WERI-Rb-1 (cell line): ENCODE data around the gene MAPT.
A peak's percentile ranks its signal among the peaks of the same experiment; 100 is the strongest.

Experiments used
- DNase-seq: peaks from one replicate; pipeline ENCODE4 v3.0.0-alpha.2; 2020
- H3K27ac ChIP-seq: fragments of 250-450 bp; sonication (Bioruptor Pico); 2 replicates; pipeline ENCODE4 v1.5.1; 2020; ENCODE audit warnings: mild to moderate bottlenecking, moderate library complexity
- H3K27me3 ChIP-seq: fragments of 250-450 bp; sonication (Bioruptor Pico); 2 replicates; pipeline ENCODE4 v1.5.1; 2021; ENCODE audit warnings: mild to moderate bottlenecking, low read depth, moderate library complexity; ENCODE audit not compliant: insufficient read depth, severe bottlenecking
- H3K36me3 ChIP-seq: fragments of 250-450 bp; sonication (Bioruptor Pico); 2 replicates; pipeline ENCODE4 v1.5.1; 2020; ENCODE audit warnings: mild to moderate bottlenecking, moderate library complexity
- H3K4me3 ChIP-seq: 2 replicates; pipeline ENCODE4 v1.5.1; 2011; ENCODE audit warnings: low read depth, mild to moderate bottlenecking, control low read depth, low read length
- H3K9me3 ChIP-seq: fragments of 250-450 bp; sonication (Bioruptor Pico); 2 replicates; pipeline ENCODE4 v1.5.1; 2021; ENCODE audit warnings: mild to moderate bottlenecking, moderate library complexity; ENCODE audit not compliant: severe bottlenecking
- TF ChIP-seq, protein P1 (sequence below): IDR thresholded peaks from 2 replicates; pipeline ENCODE4 v1.5.1; 2011; ENCODE audit warnings: low read depth, mild to moderate bottlenecking, control low read depth, inconsistent platforms, low read length

The MAPT gene

DNA sequence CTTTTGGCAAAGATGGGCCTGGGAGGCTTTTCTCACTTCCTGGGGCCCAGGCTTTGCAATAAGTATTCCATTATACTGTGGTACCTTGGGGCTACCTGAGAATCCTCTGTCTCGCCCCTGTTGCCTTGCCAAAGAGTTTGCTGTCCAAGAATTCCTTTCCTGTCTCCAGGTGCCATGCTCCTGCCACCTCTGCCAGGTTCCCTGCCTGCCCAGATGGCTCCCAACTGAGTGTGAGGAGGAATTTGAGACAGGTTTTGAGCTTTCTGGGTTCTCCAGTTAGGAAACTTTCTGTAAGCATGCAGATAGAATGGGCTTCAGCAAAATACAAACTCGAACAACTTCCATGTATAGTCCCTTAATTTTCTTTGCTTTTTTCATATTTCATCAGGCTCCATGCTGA lies 5.8 kb downstream of the MAPT start:
- TF ChIP-seq, protein P1, sequence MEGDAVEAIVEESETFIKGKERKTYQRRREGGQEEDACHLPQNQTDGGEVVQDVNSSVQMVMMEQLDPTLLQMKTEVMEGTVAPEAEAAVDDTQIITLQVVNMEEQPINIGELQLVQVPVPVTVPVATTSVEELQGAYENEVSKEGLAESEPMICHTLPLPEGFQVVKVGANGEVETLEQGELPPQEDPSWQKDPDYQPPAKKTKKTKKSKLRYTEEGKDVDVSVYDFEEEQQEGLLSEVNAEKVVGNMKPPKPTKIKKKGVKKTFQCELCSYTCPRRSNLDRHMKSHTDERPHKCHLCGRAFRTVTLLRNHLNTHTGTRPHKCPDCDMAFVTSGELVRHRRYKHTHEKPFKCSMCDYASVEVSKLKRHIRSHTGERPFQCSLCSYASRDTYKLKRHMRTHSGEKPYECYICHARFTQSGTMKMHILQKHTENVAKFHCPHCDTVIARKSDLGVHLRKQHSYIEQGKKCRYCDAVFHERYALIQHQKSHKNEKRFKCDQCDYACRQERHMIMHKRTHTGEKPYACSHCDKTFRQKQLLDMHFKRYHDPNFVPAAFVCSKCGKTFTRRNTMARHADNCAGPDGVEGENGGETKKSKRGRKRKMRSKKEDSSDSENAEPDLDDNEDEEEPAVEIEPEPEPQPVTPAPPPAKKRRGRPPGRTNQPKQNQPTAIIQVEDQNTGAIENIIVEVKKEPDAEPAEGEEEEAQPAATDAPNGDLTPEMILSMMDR = no peak
- peaks cover 3% of the 10 kb centered on the region for H3K27me3 ChIP-seq

DNA sequence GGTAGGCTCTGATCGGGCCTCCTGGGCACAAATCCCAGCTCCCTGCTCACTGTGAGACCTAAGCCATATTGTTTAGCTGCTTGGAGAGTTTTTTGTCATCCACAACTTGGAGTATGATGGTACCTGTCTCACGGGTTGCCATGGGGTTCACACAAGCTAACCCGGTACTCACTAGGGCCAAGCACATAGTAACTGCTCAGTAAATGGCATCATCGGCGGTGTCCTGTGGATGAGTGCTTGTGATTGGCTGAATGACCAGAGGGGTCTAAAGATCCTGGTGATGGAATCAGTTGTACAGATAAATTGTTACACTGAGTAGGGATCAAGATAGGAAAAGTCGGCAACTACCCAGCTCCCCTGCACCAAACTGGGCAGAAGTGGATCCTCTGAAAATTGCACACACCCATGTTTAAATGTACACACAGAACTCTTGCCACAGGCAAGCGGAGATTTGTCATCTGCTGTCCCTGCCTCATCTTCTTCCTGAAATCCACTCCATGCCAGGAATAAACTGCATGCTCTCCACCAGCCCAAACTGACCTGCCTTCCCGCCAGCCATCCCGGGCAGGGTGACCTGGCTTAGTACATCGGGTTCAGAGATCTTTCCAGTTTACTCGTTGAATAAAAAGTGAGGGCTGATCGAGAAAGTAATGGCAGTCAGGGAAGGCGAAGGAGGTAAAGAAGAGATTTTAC lies 6.5 kb downstream of the MAPT start:
- Histone ChIP-seq H3K9me3 (no peaks in the 10 kb centered on the region), H3K27ac (no peak overlapping the region), H3K4me3 (no peak overlapping the region), H3K27me3 (peaks cover under 1% of the 10 kb centered on the region), H3K36me3 (no peaks in the 10 kb centered on the region)
- DNase-seq = no peak
- TF ChIP-seq, protein P1 = no peak

More for the DNA sequence above, 5.8 kb downstream of the MAPT start:
- Histone ChIP-seq H3K36me3 (no peaks in the 10 kb centered on the region), H3K27ac (no peak overlapping the region), H3K4me3 (no peak overlapping the region), H3K9me3 (no peaks in the 10 kb centered on the region)
- DNase-seq = no peak

- H3K9me3 ChIP-seq = no peaks in the 10 kb centered on the region
- no peak for DNase-seq
- H3K27me3 ChIP-seq = no peaks in the 10 kb centered on the region
- H3K36me3 ChIP-seq = no peaks in the 10 kb centered on the region
- no peak overlapping the region for H3K27ac ChIP-seq
- no peak overlapping the region for H3K4me3 ChIP-seq
- TF ChIP-seq, protein P1 = no peak
Measured at GRCh38 chr17:45902892-45903346, 8.6 kb downstream of the MAPT start.

DNA sequence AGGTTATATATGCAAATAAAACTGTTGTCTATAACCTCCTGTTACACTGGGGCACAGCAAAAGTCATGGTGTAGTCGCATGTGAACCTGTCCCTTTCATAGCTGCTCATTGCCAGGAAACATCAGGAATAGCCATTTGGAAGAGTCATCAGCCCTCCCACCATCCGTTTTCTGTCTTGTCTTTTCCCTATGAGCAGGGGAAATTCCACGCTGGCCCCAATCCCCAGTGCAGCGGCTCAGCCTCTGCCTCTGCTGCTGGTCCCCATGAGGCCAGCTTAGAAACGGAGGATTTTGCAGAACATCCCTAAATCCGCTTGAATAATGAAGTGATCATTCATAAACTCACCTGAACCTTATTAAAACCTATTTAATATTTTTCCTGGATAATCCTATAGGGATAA lies 10.5 kb downstream of the MAPT start:
- DNase-seq = peak; percentile 61
- H3K4me3 ChIP-seq = no peak overlapping the region
- H3K27ac ChIP-seq = peak overlapping the region; percentile 11; the same call in 1 of the 2 replicates
- TF ChIP-seq, protein P1 = no peak
- H3K9me3 ChIP-seq = no peaks in the 10 kb centered on the region
- H3K36me3 ChIP-seq = no peaks in the 10 kb centered on the region
- no peaks in the 10 kb centered on the region for H3K27me3 ChIP-seq

DNA sequence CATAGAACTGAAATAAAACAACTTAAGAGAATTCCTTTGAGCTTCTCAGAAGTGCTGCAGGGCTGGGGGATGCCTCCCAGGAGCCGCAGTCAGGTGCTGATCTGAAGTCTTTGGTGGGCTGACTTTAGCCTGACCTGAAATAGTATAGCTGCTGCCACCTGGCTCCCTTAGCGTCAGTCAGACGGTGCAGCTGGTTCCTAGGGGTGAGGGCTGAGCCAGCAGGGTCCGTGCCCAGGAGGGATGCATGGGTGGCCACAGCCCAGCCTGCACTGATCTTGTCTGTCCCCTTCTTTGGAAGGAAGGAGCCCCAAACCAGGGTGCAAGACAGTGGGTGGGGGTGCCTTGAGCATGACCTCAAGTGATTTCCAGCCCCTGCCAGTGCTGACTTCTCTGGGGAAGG lies 11.5 kb downstream of the MAPT start:
- Histone ChIP-seq H3K36me3 (no peaks in the 10 kb centered on the region), H3K27ac (peak overlapping the region; percentile 62), H3K9me3 (no peaks in the 10 kb centered on the region), H3K27me3 (no peaks in the 10 kb centered on the region), H3K4me3 (peak overlapping the region; percentile 21; the same call in 1 of the 2 replicates)
- DNase-seq = peak; percentile 62
- TF ChIP-seq, protein P1 = no peak
